Psoas muscle (tissue), 8 donors: ENCODE results near the gene AGPS. TPM values are rescaled to one million over a fixed set of nuclear protein-coding genes. Genes with fewer than 3 reads are reported as not detected.

Experiments
- ATAC-seq, 4 donors: fragments of 200-7000 bp; cut with Tn5 transposase; one replicate each; pipeline ENCODE4 v1.9.1; 2020; ENCODE audit warnings: moderate library complexity in 3 of 4, mild to moderate bottlenecking in 2 of 4
- DNase-seq, 2 donors: peaks; one replicate each; pipeline ENCODE4 v3.0.0-alpha.2; 2020
- H3K27ac ChIP-seq: fragments of 200-600 bp; one replicate; pipeline ENCODE4 v1.8.0; 2022
- H3K27me3 ChIP-seq, 3 donors: fragments of 200-600 bp in 1 of 3; one replicate each; pipeline versions ENCODE4 v1.6.1 to v1.8.0; 2013 to 2022; ENCODE audit warnings: low read length in 2 of 3, mild to moderate bottlenecking in 2 of 3, moderate library complexity in 1 of 3; ENCODE audit not compliant: insufficient read depth in 3 of 3
- H3K36me3 ChIP-seq, 2 donors: fragments of 200-600 bp in 1 of 2; one replicate each; pipeline versions ENCODE4 v1.6.1 to v1.8.0; 2013 to 2022; ENCODE audit warnings: low read depth in 1 of 2, mild to moderate bottlenecking in 1 of 2, moderate library complexity in 1 of 2; ENCODE audit not compliant: insufficient read depth in 1 of 2
- H3K4me1 ChIP-seq: fragments of 200-600 bp; one replicate; pipeline ENCODE4 v1.8.0; 2022
- H3K4me3 ChIP-seq: fragments of 200-600 bp; one replicate; pipeline ENCODE4 v1.8.0; 2022; ENCODE audit warnings: mild to moderate bottlenecking
- H3K9me3 ChIP-seq: fragments of 200-600 bp; one replicate; pipeline ENCODE4 v1.8.0; 2022
- WGBS, 3 donors: extraction: QIAGEN DNeasy Blood & Tissue Kit; methylation state at CpG; one replicate each; pipeline versions ENCODE4 v1.1.6 to v1.1.7; 2013; 5-methylcytosine and 5-hydroxymethylcytosine counted together
- intact Hi-C, 2 donors: fragments of 100-400 bp; cut with DNase I; formaldehyde crosslinking; loops; one replicate each; pipeline versions ENCODE4 v1.11.0 to v1.14.2; 2022
- polyA plus RNA-seq, 3 donors: library from polyadenylated mRNA; stranded (reverse); fragments of 200-250 nt; gene quantifications; one replicate each; pipeline ENCODE4 v1.2.3, GENCODE V29; 2013
- total RNA-seq, 4 donors: library from RNA; stranded (reverse); fragmentation: NEBNext Ultra II Directional in 2 of 4; extraction: Animal tissue kit (Norgen Biotek cat#: 25700) in 2 of 4; gene quantifications; one replicate each; pipeline versions ENCODE4 v1.2.1 to v1.2.4, GENCODE V29; 2021 to 2023
- TF ChIP-seq, protein P1 (sequence below): fragments of 200-600 bp; IDR thresholded peaks from one replicate; pipeline ENCODE4 v1.8.0; 2022; ENCODE audit warnings: antibody characterized with exemption
- donor health status: healthy with polysubstance abuse.
- donor health status: DM: no; HTN: no; CAD: no; lungs with moderate emphysema.
- donor health status: Bipolar disorder and iron deficiency.
- donor health status: healthy.
- donor health status: DM: yes; HTN: yes; CAD: no.
- donor health status: DM: no; HTN: no; CAD: no.
- donor health status: DM: no; HTN: no; CAD: no.
- donor health status: DM: yes; HTN: yes; CAD: no.

The AGPS gene
- total and polyA plus RNA-seq, 7 donors, result 7.8 to 32.2 (median 26.6) TPM

- 37 to 58% (median 49%) methylated on average over 4 of the region's 4 CpGs for WGBS, 3 donors
- TF ChIP-seq, protein P1, sequence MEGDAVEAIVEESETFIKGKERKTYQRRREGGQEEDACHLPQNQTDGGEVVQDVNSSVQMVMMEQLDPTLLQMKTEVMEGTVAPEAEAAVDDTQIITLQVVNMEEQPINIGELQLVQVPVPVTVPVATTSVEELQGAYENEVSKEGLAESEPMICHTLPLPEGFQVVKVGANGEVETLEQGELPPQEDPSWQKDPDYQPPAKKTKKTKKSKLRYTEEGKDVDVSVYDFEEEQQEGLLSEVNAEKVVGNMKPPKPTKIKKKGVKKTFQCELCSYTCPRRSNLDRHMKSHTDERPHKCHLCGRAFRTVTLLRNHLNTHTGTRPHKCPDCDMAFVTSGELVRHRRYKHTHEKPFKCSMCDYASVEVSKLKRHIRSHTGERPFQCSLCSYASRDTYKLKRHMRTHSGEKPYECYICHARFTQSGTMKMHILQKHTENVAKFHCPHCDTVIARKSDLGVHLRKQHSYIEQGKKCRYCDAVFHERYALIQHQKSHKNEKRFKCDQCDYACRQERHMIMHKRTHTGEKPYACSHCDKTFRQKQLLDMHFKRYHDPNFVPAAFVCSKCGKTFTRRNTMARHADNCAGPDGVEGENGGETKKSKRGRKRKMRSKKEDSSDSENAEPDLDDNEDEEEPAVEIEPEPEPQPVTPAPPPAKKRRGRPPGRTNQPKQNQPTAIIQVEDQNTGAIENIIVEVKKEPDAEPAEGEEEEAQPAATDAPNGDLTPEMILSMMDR, result no peak
- Histone ChIP-seq H3K9me3 (no peaks in the 10 kb centered on the region), H3K4me1 (peaks cover 60% of the 10 kb centered on the region), H3K4me3 (peak overlapping the region; percentile 2), H3K27ac (peak overlapping the region; percentile 24), H3K36me3 (no peaks in the 10 kb centered on the region), H3K27me3 (no peaks in the 10 kb centered on the region)
- DNase-seq (no peak), ATAC-seq (peak; percentile 61 to 81 (median 75))
- intact Hi-C loops, result no loop called here
Measured at GRCh38 chr2:177400337-177400923, 7.9 kb downstream of the AGPS start.

GRCh38 chr2:177402096-177402495 lies 9.5 kb downstream of the AGPS start:
- Histone ChIP-seq H3K4me1 (peaks cover 54% of the 10 kb centered on the region), H3K27me3 (no peaks in the 10 kb centered on the region), H3K27ac (no peak overlapping the region), H3K36me3 (no peaks in the 10 kb centered on the region), H3K9me3 (no peaks in the 10 kb centered on the region), H3K4me3 (no peak overlapping the region)
- WGBS, 3 donors, result 90 to 96% (median 94%) methylated on average over 1 of the region's 1 CpG
- DNase-seq (no peak), ATAC-seq (no peak)
- TF ChIP-seq, protein P1, result no peak
- intact Hi-C loops, result no loop called here

DNA sequence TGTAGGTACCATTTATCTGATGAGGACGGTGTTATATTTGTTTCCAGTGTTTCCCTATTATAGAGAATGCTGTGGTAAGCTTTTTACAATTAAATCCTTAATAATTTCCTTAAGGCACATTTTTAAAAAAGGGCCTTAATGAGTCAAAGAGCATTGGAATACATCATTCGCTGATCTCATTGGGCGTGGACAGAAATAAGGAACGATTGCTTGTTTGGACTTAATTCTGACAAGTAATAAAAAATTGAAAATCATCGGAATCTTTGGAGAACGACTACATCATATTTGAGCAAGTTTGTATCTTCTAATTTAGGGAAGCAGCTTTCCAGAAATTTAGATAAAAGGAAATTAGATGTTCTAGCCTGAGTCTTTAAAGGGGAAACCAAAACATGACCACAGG lies 11.3 kb downstream of the AGPS start:
- intact Hi-C loops, result no loop called here
- Histone ChIP-seq H3K27me3 (no peaks in the 10 kb centered on the region), H3K4me3 (no peak overlapping the region), H3K9me3 (no peaks in the 10 kb centered on the region), H3K36me3 (no peaks in the 10 kb centered on the region), H3K27ac (no peak overlapping the region), H3K4me1 (peaks cover 40% of the 10 kb centered on the region)
- DNase-seq (no peak), ATAC-seq (no peak)
- 79 to 84% (median 81%) methylated on average over 6 of the region's 6 CpGs for WGBS, 3 donors
- TF ChIP-seq, protein P1, result no peak

- no peak for ATAC-seq
- Histone ChIP-seq H3K4me3 (no peak overlapping the region), H3K36me3 (no peaks in the 10 kb centered on the region), H3K9me3 (no peaks in the 10 kb centered on the region), H3K27me3 (no peaks in the 10 kb centered on the region), H3K4me1 (peaks cover 36% of the 10 kb centered on the region), H3K27ac (no peak overlapping the region)
- no peak for DNase-seq
- WGBS, 3 donors, result 76 to 89% (median 83%) methylated on average over 3 of the region's 3 CpGs
- TF ChIP-seq, protein P1, result no peak
- intact Hi-C loops, result no loop called here
Measured at GRCh38 chr2:177404243-177404642, 11.7 kb downstream of the AGPS start.
